ENCODE measurements around the gene RHEX.

DNA sequence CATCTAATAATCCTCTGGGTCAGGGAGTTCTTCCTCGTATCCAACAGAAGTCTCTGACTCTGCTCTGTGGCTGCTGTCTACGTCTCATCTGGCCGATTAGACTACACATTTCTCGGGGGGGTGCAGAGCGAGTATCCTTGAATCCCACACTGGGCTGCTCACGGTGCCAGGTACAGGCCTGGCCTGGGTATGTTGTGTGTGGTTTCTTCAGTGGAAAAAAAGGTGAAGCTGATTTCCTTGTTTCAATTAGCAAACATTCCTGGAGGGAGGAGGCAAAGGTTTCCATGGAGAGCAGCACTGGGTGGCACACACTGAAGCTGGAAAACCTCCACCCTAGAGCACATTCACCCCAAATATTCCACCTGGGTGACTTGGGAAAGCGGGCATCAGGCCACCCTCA is 47.7 kb upstream of the RHEX start:
- TF ChIP-seq, protein P1, sequence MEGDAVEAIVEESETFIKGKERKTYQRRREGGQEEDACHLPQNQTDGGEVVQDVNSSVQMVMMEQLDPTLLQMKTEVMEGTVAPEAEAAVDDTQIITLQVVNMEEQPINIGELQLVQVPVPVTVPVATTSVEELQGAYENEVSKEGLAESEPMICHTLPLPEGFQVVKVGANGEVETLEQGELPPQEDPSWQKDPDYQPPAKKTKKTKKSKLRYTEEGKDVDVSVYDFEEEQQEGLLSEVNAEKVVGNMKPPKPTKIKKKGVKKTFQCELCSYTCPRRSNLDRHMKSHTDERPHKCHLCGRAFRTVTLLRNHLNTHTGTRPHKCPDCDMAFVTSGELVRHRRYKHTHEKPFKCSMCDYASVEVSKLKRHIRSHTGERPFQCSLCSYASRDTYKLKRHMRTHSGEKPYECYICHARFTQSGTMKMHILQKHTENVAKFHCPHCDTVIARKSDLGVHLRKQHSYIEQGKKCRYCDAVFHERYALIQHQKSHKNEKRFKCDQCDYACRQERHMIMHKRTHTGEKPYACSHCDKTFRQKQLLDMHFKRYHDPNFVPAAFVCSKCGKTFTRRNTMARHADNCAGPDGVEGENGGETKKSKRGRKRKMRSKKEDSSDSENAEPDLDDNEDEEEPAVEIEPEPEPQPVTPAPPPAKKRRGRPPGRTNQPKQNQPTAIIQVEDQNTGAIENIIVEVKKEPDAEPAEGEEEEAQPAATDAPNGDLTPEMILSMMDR (IDR thresholded peaks at IDR 0.05), result no peak
- no peak for TF ChIP-seq POLR2A (IDR thresholded peaks at IDR 0.05)
- TF ChIP-seq POLR2AphosphoS5 (IDR thresholded peaks at IDR 0.05), result no peak
